Measurements from ENCODE around the gene C1QTNF4. TPM values are rescaled to one million over a fixed set of nuclear protein-coding genes. Genes with fewer than 3 reads are reported as not detected.
A peak's percentile ranks its signal among the peaks of the same experiment; 100 is the strongest.

The C1QTNF4 gene
- total RNA-seq, 2 experiments from 2014 or later = 3.6 TPM; not detected in 1

- H3K4me3 ChIP-seq (ENCODE audit: low read depth, low read length, poor library complexity, severe bottlenecking) = peak overlapping the region; percentile 89
- POLR2A ChIA-PET = interaction anchor here (0.6 to 2.5 kb wide), 11 partner anchors 12 to 297 kb away, joined by 3 to 13 read pairs (median 4); no protein-coding TSS in a partner anchor
- CTCF ChIA-PET (ENCODE audit: unreplicated experiment) = no interaction called here
- intact Hi-C loops (cut with micrococcal nuclease; ENCODE audit: unreplicated experiment) = loop anchor here (2.0 kb wide), 1 partner anchor 301 kb away; no protein-coding TSS in a partner anchor
- no peak overlapping the region; the same call in 1 of the 2 replicates for H2AFZ ChIP-seq (ENCODE audit: low read length)
- H3K4me1 ChIP-seq (ENCODE audit: insufficient read depth, low read length, poor library complexity, severe bottlenecking) = peaks cover 29% of the 10 kb centered on the region
- no TSS peak for BruUV-seq (replicated peaks)
- TF ChIP-seq CTCF (conservative IDR thresholded peaks at IDR 0.05; ENCODE audit: low read length) (no peak), EZH2phosphoT487 (IDR thresholded peaks at IDR 0.05; ENCODE audit: borderline replicate concordance, low read depth, low read length) (no peak)
- peak; percentile 42 for DNase-seq (ENCODE audit: low spot score)
- H3K9me2 ChIP-seq (ENCODE audit: insufficient read depth, low read length) = no peaks in the 10 kb centered on the region
- peaks cover 58% of the 10 kb centered on the region for H3K79me2 ChIP-seq (ENCODE audit: insufficient read depth, low read depth, low read length)
- peaks cover 46% of the 10 kb centered on the region for H3K36me3 ChIP-seq (ENCODE audit: insufficient read depth, low read length)
- peaks cover 25% of the 10 kb centered on the region; the same call in 1 of the 2 replicates for H4K20me1 ChIP-seq (ENCODE audit: insufficient read depth, low read length)
- no peaks in the 10 kb centered on the region for H3K9me3 ChIP-seq (ENCODE audit: low read length)
- H3K4me2 ChIP-seq (ENCODE audit: low read length) = peak overlapping the region; percentile 78
- peak overlapping the region; percentile 65 for H3K27ac ChIP-seq (ENCODE audit: low read depth, low read length, poor library complexity, severe bottlenecking)
Observed at GRCh38 chr11:47552056-47552565, 42.1 kb downstream of the C1QTNF4 start.

GRCh38 chr11:47551086-47551485, 43.1 kb downstream of the C1QTNF4 start:
- CTCF ChIA-PET (ENCODE audit: unreplicated experiment) = no interaction called here
- Histone ChIP-seq H3K27ac (ENCODE audit: low read depth, low read length, poor library complexity, severe bottlenecking) (peak overlapping the region; percentile 65), H3K9me3 (ENCODE audit: low read length) (no peaks in the 10 kb centered on the region), H3K4me1 (ENCODE audit: insufficient read depth, low read length, poor library complexity, severe bottlenecking) (peaks cover 29% of the 10 kb centered on the region), H4K20me1 (ENCODE audit: insufficient read depth, low read length) (peaks cover 25% of the 10 kb centered on the region; the same call in 1 of the 2 replicates), H3K36me3 (ENCODE audit: insufficient read depth, low read length) (peaks cover 57% of the 10 kb centered on the region), H3K9me2 (ENCODE audit: insufficient read depth, low read length) (no peaks in the 10 kb centered on the region), H3K79me2 (ENCODE audit: insufficient read depth, low read depth, low read length) (peaks cover 67% of the 10 kb centered on the region), H3K4me3 (ENCODE audit: low read depth, low read length, poor library complexity, severe bottlenecking) (peak overlapping the region; percentile 89), H2AFZ (ENCODE audit: low read length) (no peak overlapping the region), H3K4me2 (ENCODE audit: low read length) (peak overlapping the region; percentile 78)
- intact Hi-C loops (cut with micrococcal nuclease; ENCODE audit: unreplicated experiment) = loop anchor here (1.0 kb wide), 1 partner anchor 216 kb away; the partner anchor contains the start of gene FNBP4
- TF ChIP-seq CTCF (conservative IDR thresholded peaks at IDR 0.05; ENCODE audit: low read length) (peak; percentile 79), EZH2phosphoT487 (IDR thresholded peaks at IDR 0.05; ENCODE audit: borderline replicate concordance, low read depth, low read length) (no peak)
- DNase-seq (ENCODE audit: low spot score) = peak; percentile 71
- POLR2A ChIA-PET = interaction anchor here (0.6 to 2.5 kb wide), 6 partner anchors 11 to 385 kb away, joined by 3 to 13 read pairs (median 4); no protein-coding TSS in a partner anchor
- BruUV-seq (replicated peaks) = no TSS peak

Data from OCI-LY7 (cell line).